Measurements from ENCODE around the gene ZC4H2.
"Not testable (repeated sequence)": the region's sequence is repeated elsewhere in the genome, so short reads cannot be mapped to it uniquely, and the experiment has no call there.

ZC4H2 gene

GRCh38 chrX:64878709-64879108, 97.5 kb downstream of the ZC4H2 start:
- H3K36me3 Mint-ChIP-seq (ENCODE audit: low read depth): peaks cover 19% of the 10 kb centered on the region
- not testable (repeated sequence) for H3K4me1 Mint-ChIP-seq (ENCODE audit: low read depth); DNase-seq; H3K27ac Mint-ChIP-seq; H3K27me3 Mint-ChIP-seq; H3K4me3 Mint-ChIP-seq
- H3K9me3 Mint-ChIP-seq: peaks cover 45% of the 10 kb centered on the region

GRCh38 chrX:64867217-64867616, 109.0 kb downstream of the ZC4H2 start:
- Mint-ChIP-seq H3K4me3 (no peak overlapping the region), H3K27ac (no peak overlapping the region), H3K27me3 (no peaks in the 10 kb centered on the region), H3K4me1 (ENCODE audit: low read depth) (peaks cover 18% of the 10 kb centered on the region), H3K36me3 (ENCODE audit: low read depth) (peaks cover 42% of the 10 kb centered on the region), H3K9me3 (peaks cover 51% of the 10 kb centered on the region)
- no peak for DNase-seq

All from activated T-cell treated with anti-CD3 and anti-CD28 coated beads, Interleukin-2, amount 50 U/mL, for 24 hours (primary cell).